Keratinocyte (primary cell): ENCODE data around the gene ADIG. TPM values are rescaled to one million over a fixed set of nuclear protein-coding genes. Genes with fewer than 3 reads are reported as not detected.

Experiments used
- DNase-seq: peaks from one replicate; pipeline ENCODE4 v3.0.0-alpha.2; 2011; ENCODE audit warnings: low read depth, missing footprints, low spot score
- FAIRE-seq: peaks from 2 replicates; lab custom pipeline; 2011; peaks lifted over from hg19 to GRCh38; lab: Jason Lieb, UNC
- H2AFZ ChIP-seq: 2 replicates; pipeline ENCODE4 v1.6.0; 2012; ENCODE audit warnings: low read length, control low read depth, inconsistent platforms; ENCODE audit not compliant: control insufficient read depth
- H3K27ac ChIP-seq: 2 replicates; pipeline ENCODE4 v1.5.1; 2011; ENCODE audit warnings: low read length; ENCODE audit not compliant: control insufficient read depth, insufficient read depth
- H3K27me3 ChIP-seq: 3 replicates; pipeline ENCODE4 v1.6.0; 2011; ENCODE audit warnings: low read length; ENCODE audit not compliant: control insufficient read depth, insufficient read depth; ENCODE audit errors: extremely low read depth
- H3K36me3 ChIP-seq, 2 experiments: 2 replicates in 1 of 2; 3 replicates in 1 of 2; pipeline ENCODE4 v1.5.1; 2011; ENCODE audit warnings: low read length in 2 of 2, mild to moderate bottlenecking in 1 of 2; ENCODE audit not compliant: control insufficient read depth in 2 of 2, insufficient read depth in 2 of 2; ENCODE audit errors: extremely low read depth in 1 of 2
- H3K4me1 ChIP-seq: 3 replicates; pipeline ENCODE4 v1.5.1; 2011; ENCODE audit warnings: low read length; ENCODE audit not compliant: control insufficient read depth, insufficient read depth; ENCODE audit errors: extremely low read depth
- H3K4me2 ChIP-seq: 3 replicates; pipeline ENCODE4 v1.6.0; 2011; ENCODE audit warnings: low read depth, low read length; ENCODE audit not compliant: control insufficient read depth, insufficient read depth; ENCODE audit errors: extremely low read depth
- H3K4me3 ChIP-seq, 3 experiments: fragments of 200-600 bp in 1 of 3; sonication (generic) in 1 of 3; 2 replicates in 2 of 3; 3 replicates in 1 of 3; pipeline ENCODE4 v1.5.1; 2011 to 2016; ENCODE audit warnings: low read length in 3 of 3, mild to moderate bottlenecking in 3 of 3, control low read depth in 2 of 3, inconsistent platforms in 1 of 3, low read depth in 1 of 3, mixed read lengths in 1 of 3, mixed run types in 1 of 3, moderate library complexity in 1 of 3; ENCODE audit not compliant: control insufficient read depth in 2 of 3, insufficient read depth in 2 of 3; ENCODE audit errors: extremely low read depth in 1 of 3
- H3K79me2 ChIP-seq: 2 replicates; pipeline ENCODE4 v1.6.0; 2012; ENCODE audit warnings: low read length; ENCODE audit not compliant: control insufficient read depth, insufficient read depth
- H3K9ac ChIP-seq: 3 replicates; pipeline ENCODE4 v1.6.0; 2011; ENCODE audit warnings: low read length; ENCODE audit not compliant: control insufficient read depth, insufficient read depth; ENCODE audit errors: extremely low read depth
- H3K9me1 ChIP-seq: 3 replicates; pipeline ENCODE4 v1.6.0; 2011; ENCODE audit warnings: low read length; ENCODE audit not compliant: control insufficient read depth, insufficient read depth; ENCODE audit errors: extremely low read depth
- H3K9me3 ChIP-seq: 2 replicates; pipeline ENCODE4 v1.5.1; 2012; ENCODE audit warnings: low read depth, low read length; ENCODE audit not compliant: control insufficient read depth
- H4K20me1 ChIP-seq: 3 replicates; pipeline ENCODE4 v1.6.0; 2011; ENCODE audit warnings: low read length; ENCODE audit not compliant: control insufficient read depth, insufficient read depth; ENCODE audit errors: extremely low read depth
- CTCF ChIP-seq, 3 experiments: IDR thresholded peaks in 1 of 3; conservative IDR thresholded peaks in 1 of 3; optimal IDR thresholded peaks in 1 of 3; 2 replicates in 2 of 3; 3 replicates in 1 of 3; pipeline versions ENCODE3 to v1.5.1; 2011; ENCODE audit warnings: low read length in 3 of 3, mild to moderate bottlenecking in 3 of 3, moderate library complexity in 2 of 3, control low read depth in 1 of 3, inconsistent platforms in 1 of 3; ENCODE audit not compliant: insufficient read depth in 2 of 3; ENCODE audit errors: extremely low read depth in 1 of 3
- EZH2 ChIP-seq: IDR thresholded peaks from one replicate; pipeline ENCODE4 v1.6.1; 2012; ENCODE audit warnings: inconsistent platforms, mild to moderate bottlenecking, low read length, moderate library complexity
- dilution Hi-C: fragments of 300-500 bp; cut with MboI; formaldehyde crosslinking; loops from one replicate; pipeline ENCODE4 v1.7.0; 2020; ENCODE audit warnings: low sequenced_read_pairs; ENCODE audit not compliant: extremely low pct_ligation_motif_present
- polyA plus RNA-seq, 5 experiments: library from polyadenylated mRNA; depleted of rRNA in 3 of 5; stranded (reverse) in 3 of 5; stranded (forward) in 1 of 5; unstranded in 1 of 5; fragments of >200 nt; gene quantifications; 1 replicate in 1 of 5; 2 replicates in 3 of 5; 3 replicates in 1 of 5; pipeline versions ENCODE4 v1.2.1 to v1.2.3, GENCODE V29; 2011 to 2012; ENCODE audit warnings: missing spikeins in 2 of 5, low read depth in 1 of 5, low replicate concordance in 1 of 5

The ADIG gene
- polyA plus RNA-seq, 1 donor (not counting 4 experiments of a cell fraction or from before 2014, with no cell fraction given): not detected

DNA sequence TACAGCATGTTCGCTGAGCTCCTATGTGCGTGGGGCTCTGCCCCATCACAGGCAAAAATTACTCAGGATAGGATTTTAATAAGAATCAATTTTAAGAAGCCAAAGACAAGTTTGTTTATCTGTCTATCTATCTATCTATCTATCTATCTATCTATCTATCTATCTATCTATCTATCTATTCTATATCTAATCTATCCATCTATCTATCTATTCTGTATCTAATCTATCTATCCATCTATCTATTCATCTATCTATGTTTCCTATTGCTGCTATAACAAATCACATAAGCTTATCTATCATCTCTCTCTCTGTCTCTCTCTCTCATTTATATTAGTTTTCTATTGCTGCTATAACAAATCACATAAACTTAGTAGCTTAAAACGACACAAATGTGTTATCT lies 22.3 kb downstream of the ADIG start:
- no peak overlapping the region for H3K4me2 ChIP-seq
- no peaks in the 10 kb centered on the region for H3K79me2 ChIP-seq
- no peaks in the 10 kb centered on the region for H3K36me3 ChIP-seq
- no peaks in the 10 kb centered on the region for H3K9me1 ChIP-seq
- no peak overlapping the region for H3K9ac ChIP-seq
- dilution Hi-C loops: no loop called here
- DNase-seq: no peak
- no peaks in the 10 kb centered on the region for H4K20me1 ChIP-seq
- no peak for FAIRE-seq
- no peak overlapping the region for H2AFZ ChIP-seq
- no peak overlapping the region for H3K4me3 ChIP-seq
- no peak for TF ChIP-seq EZH2
- no peak for TF ChIP-seq CTCF (optimal IDR thresholded peaks at IDR 0.05 in 1 of 3, IDR thresholded peaks at IDR 0.05 in 1 of 3, conservative IDR thresholded peaks at IDR 0.05 in 1 of 3; ENCODE audit: extremely low read depth in 1 of 3, insufficient read depth in 2 of 3, low read length in 3 of 3)
- H3K4me1 ChIP-seq: peaks cover 12% of the 10 kb centered on the region
- H3K27ac ChIP-seq: no peak overlapping the region
- H3K27me3 ChIP-seq: peaks cover 10% of the 10 kb centered on the region
- H3K9me3 ChIP-seq: no peaks in the 10 kb centered on the region

- Histone ChIP-seq H3K9me3 (no peaks in the 10 kb centered on the region), H2AFZ (no peak overlapping the region), H3K79me2 (no peaks in the 10 kb centered on the region), H3K27ac (no peak overlapping the region), H4K20me1 (no peaks in the 10 kb centered on the region), H3K4me1 (peaks cover 12% of the 10 kb centered on the region), H3K9ac (no peak overlapping the region), H3K27me3 (peaks cover 10% of the 10 kb centered on the region), H3K36me3 (no peaks in the 10 kb centered on the region), H3K9me1 (no peaks in the 10 kb centered on the region), H3K4me3 (no peak overlapping the region), H3K4me2 (no peak overlapping the region)
- dilution Hi-C loops: no loop called here
- FAIRE-seq (peak; percentile 76), DNase-seq (peak; percentile 41)
- TF ChIP-seq EZH2: no peak
- TF ChIP-seq CTCF (optimal IDR thresholded peaks at IDR 0.05 in 1 of 3, IDR thresholded peaks at IDR 0.05 in 1 of 3, conservative IDR thresholded peaks at IDR 0.05 in 1 of 3; ENCODE audit: extremely low read depth in 1 of 3, insufficient read depth in 2 of 3, low read length in 3 of 3): no peak
Observed at GRCh38 chr20:38604873-38605303, 23.9 kb downstream of the ADIG start.
